ENCODE measurements around the gene MEOX1.

DNA sequence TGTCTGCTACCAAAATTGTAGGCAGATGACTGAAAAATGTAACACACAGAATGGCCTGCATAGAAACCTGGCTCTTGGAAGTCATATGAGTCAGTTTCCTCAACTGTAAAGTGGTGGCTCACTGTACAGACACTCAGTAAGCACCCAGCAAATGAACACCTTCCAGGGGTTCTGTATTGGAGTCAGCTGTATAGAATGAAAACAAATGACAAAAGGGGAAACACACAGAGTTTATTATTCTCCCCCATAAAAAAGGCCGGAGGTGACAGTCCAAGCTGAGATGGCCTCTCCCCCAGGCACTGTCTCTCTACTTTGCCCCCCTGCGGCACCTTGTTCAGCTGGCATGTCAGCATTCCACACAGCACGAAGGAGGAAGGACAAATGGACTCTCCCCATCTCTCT lies 6.2 kb upstream of the MEOX1 start:
- TF ChIP-seq CTCF (IDR thresholded peaks at IDR 0.05) (no peak), EZH2 (IDR thresholded peaks at IDR 0.05; ENCODE audit: borderline replicate concordance, insufficient read depth, low read depth, low read length, poor library complexity, severe bottlenecking) (no peak)
